SKM-1 treated with dmso at 0.1 percent for 144 hours (cell line): ENCODE results near the gene SLC46A3.
A peak's percentile ranks its signal among the peaks of the same experiment; 100 is the strongest.
"Not testable (repeated sequence)": the region's sequence is repeated elsewhere in the genome, so short reads cannot be mapped to it uniquely, and the experiment has no call there.

Experiments
- DNase-seq: peaks from one replicate; lab custom pipeline; 2025; ENCODE audit not compliant: unreplicated experiment; lab: John Stamatoyannopoulos, UW

Gene SLC46A3

GRCh38 chr13:28684257-28684656 is 34.5 kb downstream of the SLC46A3 start:
- no peak for DNase-seq

GRCh38 chr13:28683169-28683568 is 35.6 kb downstream of the SLC46A3 start:
- not testable (repeated sequence) for DNase-seq

GRCh38 chr13:28680541-28680940 is 38.2 kb downstream of the SLC46A3 start:
- no peak for DNase-seq

- peak; percentile 6 for DNase-seq
These were observed 39.1 kb downstream of the SLC46A3 start for GRCh38 chr13:28679628-28680027.

- DNase-seq = no peak
These were observed 40.0 kb downstream of the SLC46A3 start for GRCh38 chr13:28678809-28679208.

GRCh38 chr13:28671126-28671792 is 47.5 kb downstream of the SLC46A3 start:
- DNase-seq = peak; percentile 57

- no peak for DNase-seq
These were observed 51.8 kb downstream of the SLC46A3 start for GRCh38 chr13:28666897-28667488.

GRCh38 chr13:28659621-28659970 is 59.2 kb downstream of the SLC46A3 start:
- no peak for DNase-seq

GRCh38 chr13:28658796-28659620 is 59.8 kb downstream of the SLC46A3 start, which contains the start of gene POMP:
POMP (plus strand) TSS chr13:28659130; CDS start chr13:28659185, 55 bp downstream.
- DNase-seq = peak; percentile 82

- no peak for DNase-seq
These were observed 60.3 kb downstream of the SLC46A3 start for GRCh38 chr13:28658539-28658795.

- DNase-seq = peak; percentile 27
These were observed 60.8 kb downstream of the SLC46A3 start for GRCh38 chr13:28657784-28658538.

GRCh38 chr13:28655561-28655960 is 63.2 kb downstream of the SLC46A3 start:
- DNase-seq = no peak

GRCh38 chr13:28654276-28654675 is 64.5 kb downstream of the SLC46A3 start:
- DNase-seq = no peak

GRCh38 chr13:28653111-28653510 is 65.7 kb downstream of the SLC46A3 start:
- no peak for DNase-seq

- DNase-seq = no peak
These were observed 66.9 kb downstream of the SLC46A3 start for GRCh38 chr13:28651810-28652401.

GRCh38 chr13:28650284-28650683 is 68.5 kb downstream of the SLC46A3 start:
- no peak for DNase-seq
